ENCODE measurements around the gene TRPV6. TPM values are rescaled to one million over a fixed set of nuclear protein-coding genes. Genes with fewer than 3 reads are reported as not detected.

Gene TRPV6
- total RNA-seq = not detected

DNA sequence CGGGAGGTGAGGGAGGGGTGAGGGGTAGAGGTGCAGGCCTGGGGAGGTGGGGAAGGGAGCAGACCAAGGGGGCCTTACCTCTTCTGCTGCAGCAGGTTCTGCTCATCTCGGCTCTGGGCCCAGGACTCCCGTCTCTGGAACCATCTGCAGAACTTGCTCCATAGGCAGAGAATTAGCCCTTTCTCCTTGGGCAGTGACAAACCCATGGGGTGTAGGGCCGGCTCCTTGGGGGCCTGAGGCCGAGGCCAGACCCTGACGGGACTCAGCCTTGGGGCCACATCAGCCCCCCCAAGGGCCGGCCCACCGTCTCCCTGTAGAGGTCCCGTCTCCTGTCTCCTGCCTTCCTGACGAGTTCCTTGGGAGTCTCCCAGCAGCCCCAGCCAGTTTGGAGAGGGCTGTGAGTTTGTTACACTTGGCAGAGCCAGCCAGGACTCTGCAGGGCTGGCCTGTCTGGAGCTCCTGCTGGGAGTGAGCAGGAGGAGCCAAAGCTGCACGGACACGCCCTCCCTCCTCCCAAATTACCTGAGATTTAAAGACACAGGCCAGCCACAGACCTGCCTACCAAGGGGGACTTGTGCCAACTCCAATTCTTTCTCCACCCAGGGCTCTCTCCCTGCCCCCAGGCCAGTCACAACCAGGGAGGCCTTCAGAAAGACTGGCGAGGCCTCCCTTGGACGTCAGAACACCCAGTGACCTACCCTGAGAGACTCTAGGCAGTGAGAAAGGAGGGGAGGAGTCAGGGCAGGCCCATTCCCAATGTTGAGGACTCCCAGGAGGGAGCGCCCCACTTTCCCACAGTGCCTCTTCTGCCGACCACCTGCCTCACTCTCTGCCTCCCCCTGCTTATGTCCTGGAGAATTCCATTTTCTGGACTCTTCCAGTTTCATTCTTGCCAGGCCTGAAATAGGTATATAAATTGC lies at the start of gene TRPV6:
Gene TRPV6, minus strand, starts transcription at position 435 of the 920 bp plus-strand sequence.
- H3K27me3 Mint-ChIP-seq = peaks cover 2% of the 10 kb centered on the region
- H3K9me3 Mint-ChIP-seq = no peaks in the 10 kb centered on the region
- no peaks in the 10 kb centered on the region for H3K36me3 Mint-ChIP-seq
- ChIA-PET CTCF (no interaction called here), POLR2A (no interaction called here)
- no peaks in the 10 kb centered on the region for H3K4me1 Mint-ChIP-seq (ENCODE audit: low read depth)
- DNase-seq = no peak
- no peak within 1 kb of the TSS for H3K4me3 Mint-ChIP-seq
- intact Hi-C loops (cut with micrococcal nuclease) = no loop called here
- H3K27ac Mint-ChIP-seq = no peak within 1 kb of the TSS

DNA sequence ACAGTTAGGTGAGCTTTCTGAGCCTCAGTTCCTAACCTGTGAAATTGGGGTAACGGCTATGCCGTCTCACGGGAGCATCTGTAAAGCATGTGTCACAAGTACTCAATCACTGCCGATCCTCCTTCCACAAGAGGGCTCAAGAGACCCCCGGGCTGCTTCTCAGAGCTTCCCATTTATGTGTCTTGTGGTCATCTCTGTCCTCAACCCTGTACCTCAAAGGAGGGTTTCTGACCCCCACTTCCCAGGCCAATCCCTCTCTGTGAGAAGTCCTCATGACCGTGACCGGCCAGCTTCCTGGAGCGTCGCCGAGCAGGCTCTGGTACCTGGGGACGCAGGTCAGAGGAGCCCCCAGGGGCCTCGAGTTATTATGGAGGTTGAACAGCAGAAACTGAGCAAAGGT lies 48.5 kb upstream of the TRPV6 start:
- POLR2A ChIA-PET = no interaction called here

DNA sequence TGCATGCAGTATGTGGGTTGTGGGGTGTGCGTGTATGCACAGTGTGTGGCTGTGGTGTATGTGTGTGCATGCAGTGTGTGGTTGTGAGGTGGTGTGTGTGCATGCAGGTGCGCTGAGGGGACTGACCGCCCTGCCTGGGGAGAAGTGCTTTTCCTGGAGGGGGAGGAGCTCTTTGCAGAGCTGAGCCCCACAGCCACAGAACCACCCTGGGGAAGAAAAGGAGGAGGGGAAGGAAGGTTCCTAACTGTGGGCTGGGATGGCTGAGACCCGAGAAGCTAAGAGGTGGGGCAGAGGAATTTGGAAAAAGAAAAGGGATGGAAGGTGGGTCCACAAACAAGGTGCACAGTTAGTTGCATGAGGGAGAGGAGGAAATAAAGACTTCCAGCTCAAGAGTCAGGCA lies 48.1 kb upstream of the TRPV6 start, which contains the start of gene TRPV5:
Gene TRPV5, minus strand, starts transcription at position 123 of the 400 bp plus-strand sequence. CDS start 287 bp downstream, outside the sequence.
- intact Hi-C loops (cut with micrococcal nuclease) = no loop called here
- ChIA-PET POLR2A (no interaction called here), CTCF (interaction anchor here (1.1 kb wide), 1 partner anchor 282 kb away, joined by 3 read pairs; no protein-coding TSS in a partner anchor)
- peaks cover 4% of the 10 kb centered on the region for H3K27me3 Mint-ChIP-seq
- DNase-seq = no peak
- H3K4me1 Mint-ChIP-seq (ENCODE audit: low read depth) = no peaks in the 10 kb centered on the region
- H3K27ac Mint-ChIP-seq = no peak within 1 kb of the TSS
- no peak within 1 kb of the TSS for H3K4me3 Mint-ChIP-seq
- H3K36me3 Mint-ChIP-seq = no peaks in the 10 kb centered on the region
- no peaks in the 10 kb centered on the region for H3K9me3 Mint-ChIP-seq

More for the DNA sequence above, 48.5 kb upstream of the TRPV6 start:
- Mint-ChIP-seq H3K9me3 (no peaks in the 10 kb centered on the region), H3K27me3 (peaks cover 4% of the 10 kb centered on the region), H3K36me3 (no peaks in the 10 kb centered on the region), H3K4me3 (no peak overlapping the region), H3K4me1 (ENCODE audit: low read depth) (no peaks in the 10 kb centered on the region), H3K27ac (no peak overlapping the region)
- no peak for DNase-seq
- CTCF ChIA-PET = interaction anchor here (1.1 kb wide), 1 partner anchor 281 kb away, joined by 3 read pairs; no protein-coding TSS in a partner anchor
- intact Hi-C loops (cut with micrococcal nuclease) = no loop called here

DNA sequence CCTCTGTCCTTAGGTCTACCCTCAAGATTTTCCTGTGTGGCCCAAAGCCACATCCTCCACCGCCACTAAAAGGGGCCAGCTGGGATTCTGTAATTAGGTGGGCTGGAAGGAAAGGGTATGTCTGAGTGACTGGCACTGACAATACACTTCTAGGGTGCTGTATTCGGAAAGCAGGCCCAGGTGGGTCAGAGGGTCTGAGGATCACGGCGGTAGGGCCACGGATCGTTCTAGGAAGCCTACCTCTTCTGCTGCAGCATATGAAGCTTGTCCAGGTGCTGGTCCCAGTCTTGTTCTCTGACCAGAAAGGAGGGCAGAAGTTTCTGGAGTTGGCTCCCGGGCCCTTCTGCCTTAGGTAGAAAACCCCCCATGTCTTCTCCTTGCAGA lies 47.5 kb upstream of the TRPV6 start:
- DNase-seq = no peak
- Mint-ChIP-seq H3K9me3 (no peaks in the 10 kb centered on the region), H3K27ac (no peak overlapping the region), H3K27me3 (peaks cover 4% of the 10 kb centered on the region), H3K4me1 (ENCODE audit: low read depth) (no peaks in the 10 kb centered on the region), H3K36me3 (no peaks in the 10 kb centered on the region), H3K4me3 (no peak overlapping the region)
- intact Hi-C loops (cut with micrococcal nuclease) = no loop called here
- POLR2A ChIA-PET = interaction anchor here (1.4 kb wide), 1 partner anchor 11 kb away, joined by 4 read pairs; no protein-coding TSS in a partner anchor
- CTCF ChIA-PET = interaction anchor here (1.1 kb wide), 2 partner anchors 70 to 282 kb away, joined by 3 read pairs; no protein-coding TSS in a partner anchor

DNA sequence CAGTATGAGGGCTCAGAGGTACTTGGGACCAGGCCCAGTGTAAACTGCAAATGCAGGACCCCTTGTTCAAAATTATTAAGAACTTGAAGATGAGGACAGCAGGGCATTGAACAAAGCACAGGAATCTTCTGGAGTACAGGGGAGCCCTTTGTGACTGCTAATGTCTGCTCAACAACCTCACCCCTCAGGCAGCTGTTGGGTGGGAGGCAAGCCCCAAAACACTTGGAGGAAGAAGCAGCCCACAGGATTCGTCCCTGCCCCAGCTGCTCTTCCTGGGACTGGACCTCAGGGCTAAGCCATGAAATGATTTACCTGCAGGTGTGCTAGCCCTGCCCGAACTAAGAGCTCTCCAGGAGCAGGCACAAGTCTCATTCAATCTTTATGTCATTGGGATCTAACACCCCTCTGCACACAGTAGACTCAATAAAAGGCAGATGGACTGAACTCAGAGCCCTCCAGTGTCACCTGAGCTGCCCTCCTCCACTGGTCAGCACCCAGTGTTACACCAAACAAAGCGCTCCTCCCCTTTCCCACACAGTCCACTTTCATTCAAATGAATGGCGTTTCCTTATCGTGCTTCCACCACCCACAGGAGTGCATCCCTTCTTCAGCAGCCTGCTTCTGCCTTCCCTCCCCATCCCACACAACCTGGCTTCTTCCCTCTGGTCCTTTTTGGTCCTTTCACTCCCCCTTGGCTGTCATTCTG lies 47.0 kb upstream of the TRPV6 start:
- DNase-seq = no peak
- Mint-ChIP-seq H3K4me1 (ENCODE audit: low read depth) (no peaks in the 10 kb centered on the region), H3K27me3 (peaks cover 4% of the 10 kb centered on the region), H3K9me3 (no peaks in the 10 kb centered on the region), H3K27ac (no peak overlapping the region), H3K4me3 (no peak overlapping the region), H3K36me3 (no peaks in the 10 kb centered on the region)
- CTCF ChIA-PET = interaction anchor here (1.1 kb wide), 2 partner anchors 70 to 283 kb away, joined by 3 read pairs; no protein-coding TSS in a partner anchor
- POLR2A ChIA-PET = interaction anchor here (1.4 kb wide), 1 partner anchor 10 kb away, joined by 4 read pairs; no protein-coding TSS in a partner anchor
- intact Hi-C loops (cut with micrococcal nuclease) = no loop called here

DNA sequence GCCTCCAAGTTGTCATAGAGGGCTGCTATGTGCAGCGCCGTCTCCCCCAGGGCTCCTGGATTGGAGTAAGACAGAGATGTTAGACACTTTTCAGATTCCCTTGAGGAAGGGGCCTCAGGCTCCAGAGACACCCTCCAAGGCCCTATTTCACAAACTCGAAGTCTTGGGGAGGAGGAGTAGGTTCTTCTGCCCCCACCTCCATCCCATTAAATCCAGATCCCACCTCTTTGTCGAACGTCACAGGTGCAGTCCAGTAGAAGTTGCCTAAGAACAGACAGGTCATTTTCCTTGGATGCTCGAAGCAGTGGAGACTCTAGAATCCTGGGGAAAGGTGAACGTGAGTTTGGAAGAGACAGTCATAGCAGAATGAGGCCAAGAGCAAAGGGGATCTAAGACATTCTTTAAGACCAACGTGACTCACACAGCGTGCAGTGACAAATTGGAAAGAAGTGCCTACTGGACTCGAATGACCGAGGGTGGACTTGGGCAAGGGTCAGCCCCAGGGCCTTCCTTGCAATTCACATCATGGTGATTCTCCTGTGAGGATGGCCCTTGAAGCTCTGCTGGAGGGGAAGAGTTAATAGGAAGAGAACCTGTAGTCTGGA lies 44.7 kb upstream of the TRPV6 start:
- POLR2A ChIA-PET = no interaction called here
- no peak overlapping the region for H3K4me3 Mint-ChIP-seq
- no peak for DNase-seq
- intact Hi-C loops (cut with micrococcal nuclease) = no loop called here
- no peaks in the 10 kb centered on the region for H3K9me3 Mint-ChIP-seq
- no peaks in the 10 kb centered on the region for H3K4me1 Mint-ChIP-seq (ENCODE audit: low read depth)
- no peaks in the 10 kb centered on the region for H3K36me3 Mint-ChIP-seq
- peaks cover 3% of the 10 kb centered on the region for H3K27me3 Mint-ChIP-seq
- no peak overlapping the region for H3K27ac Mint-ChIP-seq
- CTCF ChIA-PET = no interaction called here

DNA sequence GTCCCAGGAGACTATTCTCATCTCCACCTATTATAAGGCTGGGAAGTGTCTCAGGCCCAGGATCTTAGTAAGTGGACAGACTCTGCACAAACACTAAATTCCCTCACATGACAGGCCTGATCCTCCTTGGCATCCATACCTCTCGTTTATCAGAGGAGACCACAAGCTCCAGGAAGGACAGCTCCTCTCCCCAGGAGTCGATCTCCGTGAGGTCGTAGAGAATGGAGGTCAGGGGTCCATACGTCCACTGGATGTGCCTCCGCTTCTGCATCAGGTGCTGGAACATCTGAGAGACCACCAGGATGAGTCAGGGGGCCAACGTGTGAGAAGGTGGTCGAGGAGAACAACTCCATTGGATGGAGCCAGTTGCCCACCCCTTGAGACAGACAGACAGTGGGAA lies 42.4 kb upstream of the TRPV6 start:
- intact Hi-C loops (cut with micrococcal nuclease) = no loop called here
- ChIA-PET POLR2A (no interaction called here), CTCF (interaction anchor here (1.2 kb wide), 1 partner anchor 47 kb away, joined by 3 read pairs; no protein-coding TSS in a partner anchor)
- H3K4me3 Mint-ChIP-seq = no peak overlapping the region
- no peaks in the 10 kb centered on the region for H3K4me1 Mint-ChIP-seq (ENCODE audit: low read depth)
- DNase-seq = no peak
- H3K36me3 Mint-ChIP-seq = no peaks in the 10 kb centered on the region
- H3K9me3 Mint-ChIP-seq = no peaks in the 10 kb centered on the region
- H3K27ac Mint-ChIP-seq = no peak overlapping the region
- no peaks in the 10 kb centered on the region for H3K27me3 Mint-ChIP-seq

DNA sequence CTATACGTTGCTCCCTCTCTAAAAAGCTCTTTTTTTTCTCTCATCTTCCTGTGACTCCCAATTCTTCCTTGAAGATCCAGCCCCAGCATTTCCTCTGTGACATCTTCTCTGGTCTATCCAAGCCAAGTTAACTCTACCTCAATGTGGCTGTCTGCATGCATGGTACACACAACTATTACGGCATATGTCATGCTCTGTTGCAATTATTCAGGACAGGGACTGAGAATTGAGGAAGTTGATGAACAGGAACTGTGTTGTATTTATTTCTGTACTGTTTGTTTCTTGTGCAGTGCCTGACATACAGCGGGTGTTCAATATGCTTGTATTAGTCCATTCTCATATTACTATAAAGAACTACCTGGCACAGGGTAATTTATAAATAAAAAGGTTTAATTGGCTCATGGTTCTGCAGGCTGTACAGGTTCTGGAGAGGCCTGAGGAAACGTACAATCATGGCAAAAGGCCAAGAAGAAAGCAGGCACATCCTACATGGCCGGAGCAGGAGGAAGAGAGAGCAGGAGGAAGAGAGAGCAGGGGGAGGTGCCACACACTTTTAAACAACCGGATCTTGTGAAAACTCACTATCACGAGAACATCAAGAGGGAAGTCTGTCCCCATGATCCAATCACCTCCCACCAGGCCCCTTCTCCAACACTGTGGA lies 41.7 kb upstream of the TRPV6 start:
- ChIA-PET POLR2A (no interaction called here), CTCF (interaction anchor here (1.2 kb wide), 1 partner anchor 46 kb away, joined by 3 read pairs; no protein-coding TSS in a partner anchor)
- no peaks in the 10 kb centered on the region for H3K4me1 Mint-ChIP-seq (ENCODE audit: low read depth)
- intact Hi-C loops (cut with micrococcal nuclease) = no loop called here
- H3K27me3 Mint-ChIP-seq = no peaks in the 10 kb centered on the region
- H3K27ac Mint-ChIP-seq = no peak overlapping the region
- no peak overlapping the region for H3K4me3 Mint-ChIP-seq
- no peaks in the 10 kb centered on the region for H3K36me3 Mint-ChIP-seq
- no peak for DNase-seq
- H3K9me3 Mint-ChIP-seq = no peaks in the 10 kb centered on the region

DNA sequence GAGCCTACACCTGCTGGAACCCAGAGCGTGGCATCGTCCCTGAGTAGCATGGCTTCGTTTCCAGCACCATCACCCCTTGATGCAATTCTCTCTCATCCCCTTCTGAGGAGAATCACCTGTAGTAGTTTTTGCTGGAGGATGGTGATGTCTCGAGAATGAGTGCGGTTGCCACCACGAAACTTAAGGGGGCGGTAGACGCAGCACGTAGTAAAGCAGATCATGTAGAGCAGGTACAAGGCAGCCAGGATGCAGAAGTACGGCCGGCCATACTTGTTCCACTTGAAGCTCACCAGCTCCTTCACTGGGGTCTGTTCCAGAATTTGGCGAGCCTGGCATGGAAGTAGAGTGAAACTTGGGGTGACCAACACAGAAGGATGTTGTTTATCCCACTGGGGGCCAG lies 39.9 kb upstream of the TRPV6 start:
- H3K27me3 Mint-ChIP-seq = no peaks in the 10 kb centered on the region
- CTCF ChIA-PET = no interaction called here
- no peak overlapping the region for H3K27ac Mint-ChIP-seq
- intact Hi-C loops (cut with micrococcal nuclease) = no loop called here
- no peak for DNase-seq
- no peaks in the 10 kb centered on the region for H3K9me3 Mint-ChIP-seq
- no peaks in the 10 kb centered on the region for H3K36me3 Mint-ChIP-seq
- H3K4me1 Mint-ChIP-seq (ENCODE audit: low read depth) = no peaks in the 10 kb centered on the region
- POLR2A ChIA-PET = no interaction called here
- H3K4me3 Mint-ChIP-seq = no peak overlapping the region

DNA sequence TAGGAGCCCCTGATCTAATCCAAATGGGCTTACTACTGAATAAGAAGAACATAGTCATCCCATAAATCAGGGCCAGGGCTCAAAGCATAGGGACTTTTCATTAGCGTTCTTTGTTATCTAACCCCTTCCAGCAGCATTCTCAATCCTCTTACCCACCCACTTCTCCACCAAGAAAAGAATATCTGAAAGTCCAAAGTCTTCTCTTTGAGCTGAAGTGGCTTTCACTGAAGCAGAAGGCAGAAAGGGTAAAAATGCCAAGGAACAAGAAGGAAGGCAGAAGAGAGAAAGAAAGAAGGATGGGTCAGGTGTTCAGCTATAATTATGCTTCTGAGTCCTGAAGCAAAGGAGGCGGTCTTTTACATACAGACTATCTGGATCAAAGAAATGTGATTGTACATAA lies 37.8 kb upstream of the TRPV6 start:
- H3K4me3 Mint-ChIP-seq = no peak overlapping the region
- no peaks in the 10 kb centered on the region for H3K4me1 Mint-ChIP-seq (ENCODE audit: low read depth)
- H3K9me3 Mint-ChIP-seq = no peaks in the 10 kb centered on the region
- no peak overlapping the region for H3K27ac Mint-ChIP-seq
- ChIA-PET CTCF (interaction anchor here (1.2 kb wide), 1 partner anchor 43 kb away, joined by 5 read pairs; no protein-coding TSS in a partner anchor), POLR2A (no interaction called here)
- H3K27me3 Mint-ChIP-seq = peaks cover 4% of the 10 kb centered on the region
- H3K36me3 Mint-ChIP-seq = no peaks in the 10 kb centered on the region
- no peak for DNase-seq
- intact Hi-C loops (cut with micrococcal nuclease) = no loop called here

DNA sequence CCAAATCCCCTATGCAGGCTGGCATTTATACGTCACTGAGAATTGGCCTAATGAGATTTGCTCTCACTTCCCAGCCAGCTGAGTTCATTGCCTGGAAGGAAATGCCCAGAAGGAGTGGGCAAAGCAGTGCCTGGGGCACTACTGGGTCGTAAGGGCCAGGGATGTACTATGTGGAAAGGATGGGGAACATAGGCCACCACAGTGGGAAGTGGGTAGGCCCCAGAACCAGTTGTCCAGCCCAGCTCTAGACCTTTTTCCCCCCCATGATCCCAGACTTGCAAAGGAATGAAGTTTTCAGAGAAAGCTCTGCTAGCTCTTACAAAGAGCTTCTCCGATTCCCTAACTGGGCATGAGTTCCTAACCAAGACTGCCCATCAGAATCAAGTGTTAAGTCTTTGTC lies 34.1 kb upstream of the TRPV6 start:
- H3K36me3 Mint-ChIP-seq = no peaks in the 10 kb centered on the region
- DNase-seq = no peak
- H3K4me3 Mint-ChIP-seq = no peak overlapping the region
- CTCF ChIA-PET = no interaction called here
- intact Hi-C loops (cut with micrococcal nuclease) = no loop called here
- no peaks in the 10 kb centered on the region for H3K9me3 Mint-ChIP-seq
- H3K27ac Mint-ChIP-seq = no peak overlapping the region
- POLR2A ChIA-PET = no interaction called here
- H3K4me1 Mint-ChIP-seq (ENCODE audit: low read depth) = no peaks in the 10 kb centered on the region
- H3K27me3 Mint-ChIP-seq = peaks cover 6% of the 10 kb centered on the region

Data from activated CD4-positive, alpha-beta memory T cell treated with anti-CD3 and anti-CD28 coated beads for 36 hours (primary cell).